Measurements from ENCODE around the gene CMTR1.

- no peak for TF ChIP-seq FOXM1 (IDR thresholded peaks at IDR 0.05; ENCODE audit: borderline replicate concordance)
- no peak for TF ChIP-seq FOXK2 (IDR thresholded peaks at IDR 0.05)
- TF ChIP-seq HDGF (IDR thresholded peaks at IDR 0.05; ENCODE audit: borderline replicate concordance): no peak
- TF ChIP-seq SP1 (IDR thresholded peaks at IDR 0.05): no peak
- TF ChIP-seq LEF1 (IDR thresholded peaks at IDR 0.05; ENCODE audit: borderline replicate concordance): no peak
- TF ChIP-seq NFRKB (IDR thresholded peaks at IDR 0.05): no peak
- no peak for TF ChIP-seq SUZ12 (IDR thresholded peaks at IDR 0.05)
- no peak for TF ChIP-seq PKNOX1 (IDR thresholded peaks at IDR 0.05)
- TF ChIP-seq ARNT (IDR thresholded peaks at IDR 0.05): no peak
- no peak for TF ChIP-seq BHLHE40 (IDR thresholded peaks at IDR 0.05; ENCODE audit: borderline replicate concordance)
These were observed 5.9 kb downstream of the CMTR1 start for GRCh38 chr6:37438930-37439329.

Data from HEK293T (cell line).